H9 (cell line): Measurements from ENCODE around the gene SLC26A6. TPM values are rescaled to one million over a fixed set of nuclear protein-coding genes. Genes with fewer than 3 reads are reported as not detected.
A peak's percentile ranks its signal among the peaks of the same experiment; 100 is the strongest.

Experiments
- DNase-seq: peaks from one replicate; pipeline ENCODE4 v3.0.0-alpha.2; 2017
- H2AFZ ChIP-seq: one replicate; pipeline ENCODE4 v1.6.1; 2013; ENCODE audit warnings: mild to moderate bottlenecking, low read length, control low read depth, moderate library complexity
- H2AK5ac ChIP-seq: 2 replicates; pipeline ENCODE4 v1.6.1; 2013; ENCODE audit warnings: low read length, control low read depth, mixed read lengths; ENCODE audit not compliant: insufficient read length
- H2BK120ac ChIP-seq: one replicate; pipeline ENCODE4 v1.6.1; 2013; ENCODE audit warnings: low read depth, mild to moderate bottlenecking, low read length, control low read depth, inconsistent platforms; ENCODE audit not compliant: poor library complexity, severe bottlenecking
- H2BK12ac ChIP-seq: 2 replicates; pipeline ENCODE4 v1.6.1; 2013; ENCODE audit warnings: low read length, control low read depth, mixed read lengths, low read depth; ENCODE audit not compliant: insufficient read length
- H2BK15ac ChIP-seq: 2 replicates; pipeline ENCODE4 v1.6.1; 2013; ENCODE audit warnings: low read depth, low read length, control low read depth
- H2BK20ac ChIP-seq: one replicate; pipeline ENCODE4 v1.6.1; 2013; ENCODE audit warnings: low read depth, mild to moderate bottlenecking, low read length, control low read depth, inconsistent platforms; ENCODE audit not compliant: poor library complexity, severe bottlenecking
- H2BK5ac ChIP-seq: 2 replicates; pipeline ENCODE4 v1.6.1; 2013; ENCODE audit warnings: low read length, control low read depth, mixed read lengths; ENCODE audit not compliant: insufficient read length
- H3K14ac ChIP-seq: 2 replicates; pipeline ENCODE4 v1.6.1; 2013; ENCODE audit warnings: low read length, control low read depth; ENCODE audit not compliant: insufficient read depth
- H3K18ac ChIP-seq: 2 replicates; pipeline ENCODE4 v1.6.1; 2013; ENCODE audit warnings: low read depth, mild to moderate bottlenecking, mixed read lengths, low read length, control low read depth; ENCODE audit not compliant: insufficient read length
- H3K23ac ChIP-seq: 2 replicates; pipeline ENCODE4 v1.6.1; 2013; ENCODE audit warnings: low read length, control low read depth, mixed read lengths, low read depth; ENCODE audit not compliant: insufficient read length
- H3K23me2 ChIP-seq: 2 replicates; pipeline ENCODE4 v1.6.1; 2013; ENCODE audit warnings: low read depth, mild to moderate bottlenecking, mixed read lengths, low read length, control low read depth; ENCODE audit not compliant: insufficient read length, poor library complexity, severe bottlenecking
- H3K27ac ChIP-seq: 2 replicates; pipeline ENCODE4 v1.5.1; 2013; ENCODE audit warnings: low read length, control low read depth, mixed read lengths, low read depth; ENCODE audit not compliant: insufficient read length
- H3K27me3 ChIP-seq: 2 replicates; pipeline ENCODE4 v1.6.1; 2013; ENCODE audit warnings: low read length, control low read depth, inconsistent platforms; ENCODE audit not compliant: insufficient read depth
- H3K4ac ChIP-seq: 2 replicates; pipeline ENCODE4 v1.6.1; 2013; ENCODE audit warnings: low read depth, mild to moderate bottlenecking, control low read depth, inconsistent platforms, low read length, moderate library complexity
- H3K4me1 ChIP-seq: 2 replicates; pipeline ENCODE4 v1.6.1; 2013; ENCODE audit warnings: low read length, control low read depth, inconsistent platforms; ENCODE audit not compliant: insufficient read depth
- H3K4me2 ChIP-seq: 2 replicates; pipeline ENCODE4 v1.6.1; 2013; ENCODE audit warnings: low read length, control low read depth, mixed read lengths; ENCODE audit not compliant: insufficient read length, insufficient read depth
- H3K56ac ChIP-seq: 2 replicates; pipeline ENCODE4 v1.6.1; 2013; ENCODE audit warnings: low read depth, mild to moderate bottlenecking, mixed read lengths, low read length, control low read depth; ENCODE audit not compliant: insufficient read length
- H3K79me1 ChIP-seq: 2 replicates; pipeline ENCODE4 v1.6.1; 2013; ENCODE audit warnings: low read depth, mild to moderate bottlenecking, moderate library complexity, low read length, control low read depth, inconsistent platforms; ENCODE audit not compliant: insufficient read depth, poor library complexity, severe bottlenecking
- H3K79me2 ChIP-seq: 2 replicates; pipeline ENCODE4 v1.6.1; 2013; ENCODE audit warnings: low read length, control low read depth, inconsistent platforms; ENCODE audit not compliant: insufficient read depth
- H3K9ac ChIP-seq: 2 replicates; pipeline ENCODE4 v1.6.1; 2013; ENCODE audit warnings: low read length, control low read depth, mixed read lengths; ENCODE audit not compliant: insufficient read length; ENCODE audit errors: extremely low read depth
- H3K9me3 ChIP-seq: one replicate; pipeline ENCODE4 v1.6.1; 2013; ENCODE audit warnings: low read depth, low read length, inconsistent platforms; ENCODE audit not compliant: control insufficient read depth
- H3T11ph ChIP-seq: one replicate; pipeline ENCODE4 v1.6.1; 2013; ENCODE audit warnings: mild to moderate bottlenecking, low read length, control low read depth, inconsistent platforms
- H4K20me1 ChIP-seq: one replicate; pipeline ENCODE4 v1.6.1; 2013; ENCODE audit not compliant: control insufficient read depth, insufficient read length, insufficient read depth
- H4K5ac ChIP-seq: 2 replicates; pipeline ENCODE4 v1.6.1; 2013; ENCODE audit warnings: low read depth, mild to moderate bottlenecking, mixed read lengths, low read length, control low read depth; ENCODE audit not compliant: insufficient read length
- H4K8ac ChIP-seq: replicated peaks from 2 replicates; pipeline ENCODE4 v1.6.1; 2013; ENCODE audit warnings: low read length, control low read depth, mixed read lengths, low read depth; ENCODE audit not compliant: insufficient read length
- H4K91ac ChIP-seq: 2 replicates; pipeline ENCODE4 v1.6.1; 2013; ENCODE audit warnings: low read depth, mild to moderate bottlenecking, moderate library complexity, mixed read lengths, low read length, control low read depth; ENCODE audit not compliant: insufficient read length
- H3K27ac Mint-ChIP-seq, 3 experiments: 2 replicates in 2 of 3; 3 replicates in 1 of 3; pipeline ENCODE4 v1.8.0; 2020 to 2021; ENCODE audit warnings: mixed read lengths in 3 of 3, mild to moderate bottlenecking in 1 of 3, moderate library complexity in 1 of 3
- H3K27me3 Mint-ChIP-seq: 2 replicates; pipeline ENCODE4 v1.8.0; 2021; ENCODE audit warnings: low read depth, mild to moderate bottlenecking, moderate library complexity, mixed read lengths
- H3K36me3 Mint-ChIP-seq, 3 experiments: 2 replicates in 2 of 3; 3 replicates in 1 of 3; pipeline ENCODE4 v1.8.0; 2020 to 2021; ENCODE audit warnings: low read depth in 3 of 3, mixed read lengths in 3 of 3; ENCODE audit not compliant: insufficient read depth in 1 of 3
- H3K4me1 Mint-ChIP-seq, 2 experiments: 2 replicates each; pipeline ENCODE4 v1.8.0; 2020; ENCODE audit warnings: mixed read lengths in 2 of 2
- H3K4me3 Mint-ChIP-seq, 2 experiments: 2 replicates in 1 of 2; 3 replicates in 1 of 2; pipeline ENCODE4 v1.8.0; 2020 to 2021; ENCODE audit warnings: mild to moderate bottlenecking in 2 of 2, mixed read lengths in 2 of 2, moderate library complexity in 1 of 2
- H3K9me3 Mint-ChIP-seq, 2 experiments: 2 replicates in 1 of 2; 3 replicates in 1 of 2; pipeline ENCODE4 v1.8.0; 2020; ENCODE audit warnings: mild to moderate bottlenecking in 2 of 2, mixed read lengths in 2 of 2, moderate library complexity in 1 of 2
- CTCF ChIP-seq: fragments of 200-600 bp; sonication (generic); conservative IDR thresholded peaks from 3 replicates; pipeline ENCODE4 v1.8.0; 2021; ENCODE audit warnings: antibody characterized with exemption, mild to moderate bottlenecking
- WGBS: extraction: QIAGEN DNeasy Blood & Tissue Kit; methylation state at CpG from one replicate; pipeline ENCODE4 v1.1.7; 2013; ENCODE audit warnings: missing lambda C conversion rate, low lambda C conversion rate, mixed read lengths; ENCODE audit not compliant: insufficient read length; ENCODE audit errors: extremely low coverage; 5-methylcytosine and 5-hydroxymethylcytosine counted together
- total RNA-seq: library from RNA; stranded (reverse); gene quantifications from 2 replicates; pipeline ENCODE4 v1.2.1, GENCODE V29; 2021

SLC26A6 gene
- total RNA-seq, 1 experiment from 2014 or later, result 61.3 TPM

DNA sequence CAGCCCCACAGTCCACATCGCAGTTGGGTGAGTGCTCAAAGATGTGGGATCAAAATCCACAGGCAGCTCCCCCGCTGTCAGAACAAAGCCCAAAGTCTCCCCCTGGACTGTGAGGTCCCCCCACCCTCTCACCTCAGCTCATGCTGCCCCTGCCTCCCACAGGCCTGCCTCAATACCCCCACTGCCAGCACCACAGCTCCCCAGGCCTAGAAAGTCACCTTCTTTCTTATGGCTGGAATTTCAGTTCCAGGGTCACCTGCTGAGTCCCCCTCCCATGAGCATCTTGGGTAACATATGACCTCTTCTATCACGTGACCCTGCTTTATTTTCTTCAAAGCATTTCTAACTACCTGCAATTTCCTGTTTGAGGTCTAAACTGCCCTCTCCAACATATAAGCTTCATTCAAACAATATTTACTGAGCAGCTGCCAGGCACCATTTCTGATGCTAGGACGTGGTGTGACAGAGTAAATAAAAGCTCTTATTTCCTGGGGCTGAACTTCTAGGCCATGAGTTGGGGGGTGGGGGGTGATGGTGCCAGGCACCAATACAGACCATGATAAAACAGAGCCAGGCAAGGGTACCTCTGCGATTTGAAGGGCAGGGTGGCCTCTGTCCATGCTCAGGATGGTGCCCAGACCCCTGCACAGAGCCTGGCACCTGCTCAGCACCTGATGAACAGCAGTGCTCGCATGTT lies 11.3 kb downstream of the SLC26A6 start:
- Histone ChIP-seq H2AFZ (no peak overlapping the region), H2BK12ac (no peak overlapping the region), H4K91ac (no peak overlapping the region), H3K79me1 (no peaks in the 10 kb centered on the region), H3K9ac (no peak overlapping the region), H3K27ac (no peak overlapping the region), H3K4ac (no peak overlapping the region), H3K9me3 (no peaks in the 10 kb centered on the region), H3K56ac (no peak overlapping the region), H2BK15ac (no peak overlapping the region), H3T11ph (no peak overlapping the region), H3K4me1 (no peaks in the 10 kb centered on the region; the same call in 1 of the 2 replicates), H3K18ac (no peak overlapping the region), H2BK5ac (no peak overlapping the region), H4K5ac (no peak overlapping the region), H3K27me3 (no peaks in the 10 kb centered on the region), H4K8ac (no peak overlapping the region), H2BK20ac (no peak overlapping the region), H3K79me2 (no peaks in the 10 kb centered on the region), H3K23ac (no peak overlapping the region), H2AK5ac (no peak overlapping the region), H3K14ac (no peak overlapping the region), H4K20me1 (no peaks in the 10 kb centered on the region), H3K23me2 (no peaks in the 10 kb centered on the region), H2BK120ac (no peak overlapping the region), H3K4me2 (no peak overlapping the region)
- Mint-ChIP-seq H3K4me1 (peaks cover 5 to 9% of the 10 kb centered on the region in 2 experiments), H3K9me3 (no peaks in the 10 kb centered on the region), H3K4me3 (no peak overlapping the region), H3K27ac (peak overlapping the region in 2 of 3 experiments; percentile 37 to 49; a peak in 3 of 7 replicates), H3K27me3 (peaks cover 1% of the 10 kb centered on the region; the same call in 1 of the 2 replicates), H3K36me3 (peaks cover 33 to 61% (median 52%) of the 10 kb centered on the region in 3 experiments)
- no CpG with 5 or more reads among the region's 6 CpGs for WGBS
- TF ChIP-seq CTCF, result no peak
- DNase-seq, result no peak
